Psoas muscle (tissue), 8 donors: Measurements from ENCODE around the gene OPA3. TPM values are rescaled to one million over a fixed set of nuclear protein-coding genes. Genes with fewer than 3 reads are reported as not detected.
A peak's percentile ranks its signal among the peaks of the same experiment; 100 is the strongest.

Source experiments
- ATAC-seq, 4 donors: fragments of 200-7000 bp; cut with Tn5 transposase; one replicate each; pipeline ENCODE4 v1.9.1; 2020; ENCODE audit warnings: moderate library complexity in 3 of 4, mild to moderate bottlenecking in 2 of 4
- DNase-seq, 2 donors: peaks; one replicate each; pipeline ENCODE4 v3.0.0-alpha.2; 2020
- H3K27ac ChIP-seq: fragments of 200-600 bp; one replicate; pipeline ENCODE4 v1.8.0; 2022
- H3K27me3 ChIP-seq, 3 donors: fragments of 200-600 bp in 1 of 3; one replicate each; pipeline versions ENCODE4 v1.6.1 to v1.8.0; 2013 to 2022; ENCODE audit warnings: low read length in 2 of 3, mild to moderate bottlenecking in 2 of 3, moderate library complexity in 1 of 3; ENCODE audit not compliant: insufficient read depth in 3 of 3
- H3K36me3 ChIP-seq, 2 donors: fragments of 200-600 bp in 1 of 2; one replicate each; pipeline versions ENCODE4 v1.6.1 to v1.8.0; 2013 to 2022; ENCODE audit warnings: low read depth in 1 of 2, mild to moderate bottlenecking in 1 of 2, moderate library complexity in 1 of 2; ENCODE audit not compliant: insufficient read depth in 1 of 2
- H3K4me1 ChIP-seq: fragments of 200-600 bp; one replicate; pipeline ENCODE4 v1.8.0; 2022
- H3K4me3 ChIP-seq: fragments of 200-600 bp; one replicate; pipeline ENCODE4 v1.8.0; 2022; ENCODE audit warnings: mild to moderate bottlenecking
- H3K9me3 ChIP-seq: fragments of 200-600 bp; one replicate; pipeline ENCODE4 v1.8.0; 2022
- WGBS, 3 donors: extraction: QIAGEN DNeasy Blood & Tissue Kit; methylation state at CpG; one replicate each; pipeline versions ENCODE4 v1.1.6 to v1.1.7; 2013; 5-methylcytosine and 5-hydroxymethylcytosine counted together
- intact Hi-C, 2 donors: fragments of 100-400 bp; cut with DNase I; formaldehyde crosslinking; loops; one replicate each; pipeline versions ENCODE4 v1.11.0 to v1.14.2; 2022
- polyA plus RNA-seq, 3 donors: library from polyadenylated mRNA; stranded (reverse); fragments of 200-250 nt; gene quantifications; one replicate each; pipeline ENCODE4 v1.2.3, GENCODE V29; 2013
- total RNA-seq, 4 donors: library from RNA; stranded (reverse); fragmentation: NEBNext Ultra II Directional in 2 of 4; extraction: Animal tissue kit (Norgen Biotek cat#: 25700) in 2 of 4; gene quantifications; one replicate each; pipeline versions ENCODE4 v1.2.1 to v1.2.4, GENCODE V29; 2021 to 2023
- TF ChIP-seq, protein P1 (sequence below): fragments of 200-600 bp; IDR thresholded peaks from one replicate; pipeline ENCODE4 v1.8.0; 2022; ENCODE audit warnings: antibody characterized with exemption
- donor health status: healthy with polysubstance abuse.
- donor health status: DM: no; HTN: no; CAD: no; lungs with moderate emphysema.
- donor health status: Bipolar disorder and iron deficiency.
- donor health status: healthy.
- donor health status: DM: yes; HTN: yes; CAD: no.
- donor health status: DM: no; HTN: no; CAD: no.
- donor health status: DM: no; HTN: no; CAD: no.
- donor health status: DM: yes; HTN: yes; CAD: no.

Gene OPA3
- total and polyA plus RNA-seq, 7 donors: 9.1 to 27.6 (median 15.8) TPM

DNA sequence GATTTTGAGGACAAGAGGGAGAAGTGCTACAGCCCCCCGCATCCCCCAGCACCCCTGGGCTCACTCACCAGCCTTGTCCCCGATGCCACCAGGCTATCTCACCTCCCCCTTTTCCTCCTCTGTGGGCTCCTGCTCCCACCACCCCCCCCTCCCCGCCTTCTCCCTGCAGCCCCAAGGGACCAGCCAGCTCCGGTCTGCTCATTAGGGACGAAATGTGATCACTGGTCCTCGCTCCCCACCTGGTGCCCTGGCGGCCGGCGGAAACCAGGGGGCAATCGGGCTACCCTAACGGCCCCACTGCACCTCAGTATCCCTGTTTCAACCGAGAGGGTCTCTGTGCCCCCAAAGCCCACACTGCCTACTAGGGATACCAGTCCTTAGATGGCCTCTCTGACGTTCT, 14.7 kb upstream of the OPA3 start:
- DNase-seq (no peak), ATAC-seq (peak in 1 of 4 donors; percentile 26)
- Histone ChIP-seq H3K9me3 (no peaks in the 10 kb centered on the region), H3K4me3 (peak overlapping the region; percentile 65), H3K36me3 (no peaks in the 10 kb centered on the region), H3K27ac (no peak overlapping the region), H3K27me3 (peaks cover 0 to 85% (median 29%) of the 10 kb centered on the region in 3 donors), H3K4me1 (peaks cover 7% of the 10 kb centered on the region)
- 4 to 11% (median 5%) methylated on average over 12 to 13 of the region's 13 CpGs for WGBS, 3 donors
- intact Hi-C loops: no loop called here
- TF ChIP-seq, protein P1, sequence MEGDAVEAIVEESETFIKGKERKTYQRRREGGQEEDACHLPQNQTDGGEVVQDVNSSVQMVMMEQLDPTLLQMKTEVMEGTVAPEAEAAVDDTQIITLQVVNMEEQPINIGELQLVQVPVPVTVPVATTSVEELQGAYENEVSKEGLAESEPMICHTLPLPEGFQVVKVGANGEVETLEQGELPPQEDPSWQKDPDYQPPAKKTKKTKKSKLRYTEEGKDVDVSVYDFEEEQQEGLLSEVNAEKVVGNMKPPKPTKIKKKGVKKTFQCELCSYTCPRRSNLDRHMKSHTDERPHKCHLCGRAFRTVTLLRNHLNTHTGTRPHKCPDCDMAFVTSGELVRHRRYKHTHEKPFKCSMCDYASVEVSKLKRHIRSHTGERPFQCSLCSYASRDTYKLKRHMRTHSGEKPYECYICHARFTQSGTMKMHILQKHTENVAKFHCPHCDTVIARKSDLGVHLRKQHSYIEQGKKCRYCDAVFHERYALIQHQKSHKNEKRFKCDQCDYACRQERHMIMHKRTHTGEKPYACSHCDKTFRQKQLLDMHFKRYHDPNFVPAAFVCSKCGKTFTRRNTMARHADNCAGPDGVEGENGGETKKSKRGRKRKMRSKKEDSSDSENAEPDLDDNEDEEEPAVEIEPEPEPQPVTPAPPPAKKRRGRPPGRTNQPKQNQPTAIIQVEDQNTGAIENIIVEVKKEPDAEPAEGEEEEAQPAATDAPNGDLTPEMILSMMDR: no peak

DNA sequence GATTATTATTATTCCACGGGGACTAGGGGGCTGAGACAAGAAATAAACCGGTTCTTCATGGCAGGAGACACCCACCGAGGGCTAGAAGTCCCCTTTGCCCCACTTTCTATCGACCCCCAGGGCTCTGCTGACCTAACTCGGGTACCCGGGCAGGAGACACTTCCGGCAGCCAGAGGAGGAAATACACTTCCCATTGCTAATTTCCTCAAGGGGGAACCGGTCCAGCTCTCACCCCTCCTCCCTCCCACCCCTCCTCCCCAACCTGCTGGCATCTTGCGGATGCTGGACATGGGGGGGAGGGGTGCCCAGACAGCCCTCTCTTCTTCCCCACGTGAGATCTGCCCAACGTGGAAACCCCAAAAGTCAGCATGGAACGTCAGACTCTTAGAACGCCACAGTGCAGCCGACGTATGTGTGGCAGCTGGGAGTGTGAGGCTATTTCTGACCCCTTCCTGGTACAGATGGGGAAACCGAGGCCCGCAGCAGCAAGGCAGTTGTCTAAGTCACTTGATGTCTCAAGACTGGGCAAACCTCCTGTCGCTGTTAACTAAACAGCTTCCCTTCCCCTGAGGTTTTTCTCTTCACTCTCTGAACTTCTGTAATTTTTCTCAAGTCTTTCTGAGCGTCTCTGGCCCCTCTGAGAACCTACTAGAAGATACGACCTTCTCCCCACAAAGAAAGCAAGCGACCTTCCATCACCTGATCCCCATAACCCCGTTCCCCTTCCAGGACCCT, 13.8 kb upstream of the OPA3 start:
- H3K4me1 ChIP-seq: peaks cover 7% of the 10 kb centered on the region
- 2 to 4% (median 4%) methylated on average over 22 of the region's 22 CpGs for WGBS, 3 donors
- intact Hi-C loops: no loop called here
- H3K27me3 ChIP-seq: peaks cover 0 to 82% (median 29%) of the 10 kb centered on the region in 3 donors
- H3K27ac ChIP-seq: peak overlapping the region; percentile 55
- no peaks in the 10 kb centered on the region for H3K36me3 ChIP-seq
- no peak for DNase-seq
- TF ChIP-seq, protein P1: no peak
- H3K4me3 ChIP-seq: peak overlapping the region; percentile 44
- H3K9me3 ChIP-seq: no peaks in the 10 kb centered on the region
- peak in 2 of 4 donors; percentile 24 to 41 for ATAC-seq

DNA sequence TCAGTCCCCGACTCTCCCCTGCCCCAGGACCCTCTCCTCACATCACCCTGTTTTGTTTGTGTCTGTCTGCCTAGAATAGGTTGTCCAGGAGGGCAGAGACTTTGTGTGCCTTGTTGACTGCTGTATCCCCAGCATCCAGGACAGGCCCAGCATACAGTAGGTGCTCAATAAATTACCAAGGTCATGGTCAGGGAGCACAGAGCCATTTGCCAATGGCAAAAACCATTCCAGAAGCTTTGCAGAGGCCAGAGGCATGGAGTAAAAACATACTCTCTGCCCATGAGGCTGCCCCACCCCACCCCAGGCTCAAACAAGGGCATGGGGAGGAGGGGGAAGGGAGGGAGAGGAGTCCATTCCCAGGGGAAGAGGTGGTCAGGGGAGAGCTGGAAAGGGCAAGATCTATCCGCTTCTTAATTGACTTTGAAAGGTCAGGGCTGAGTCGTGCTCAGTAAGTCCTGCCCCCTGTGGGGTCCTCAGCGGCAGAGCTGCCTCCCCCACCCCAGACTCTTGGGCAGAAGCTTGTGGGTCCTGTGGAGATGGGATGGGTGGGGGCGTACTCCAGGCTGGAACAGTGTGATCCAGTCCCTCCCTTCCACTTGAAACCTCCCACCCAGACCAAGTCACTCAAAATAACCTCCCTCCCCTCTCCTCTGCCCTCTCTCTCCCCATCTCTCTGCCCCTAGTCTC, 13.0 kb upstream of the OPA3 start:
- DNase-seq: no peak
- peaks cover 0 to 76% (median 29%) of the 10 kb centered on the region in 3 donors for H3K27me3 ChIP-seq
- H3K4me3 ChIP-seq: peak overlapping the region; percentile 44
- no peaks in the 10 kb centered on the region for H3K9me3 ChIP-seq
- TF ChIP-seq, protein P1: no peak
- intact Hi-C loops: no loop called here
- WGBS, 3 donors: 14 to 21% (median 14%) methylated on average over 5 of the region's 5 CpGs
- H3K27ac ChIP-seq: peak overlapping the region; percentile 55
- ATAC-seq: no peak
- no peaks in the 10 kb centered on the region for H3K36me3 ChIP-seq
- H3K4me1 ChIP-seq: peaks cover 7% of the 10 kb centered on the region

DNA sequence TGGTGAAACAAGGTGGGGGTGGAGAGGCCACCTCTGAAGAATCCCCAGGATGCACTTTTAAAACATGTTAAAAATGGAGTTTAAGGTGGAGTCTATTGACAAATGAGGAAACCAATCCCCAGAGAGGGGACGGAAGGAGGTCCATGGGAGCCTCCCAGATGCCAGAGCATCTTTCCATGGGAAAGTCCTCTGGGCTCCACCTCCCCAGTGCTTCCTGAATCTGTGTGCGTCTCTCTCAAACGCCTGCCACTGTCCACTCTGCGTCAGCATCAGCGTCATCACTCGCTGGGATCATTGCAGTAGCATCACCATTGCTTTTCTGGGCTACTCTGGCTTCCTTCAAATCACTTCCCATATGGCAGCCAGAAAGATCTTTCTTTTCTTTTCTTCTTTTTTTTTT, 11.2 kb upstream of the OPA3 start:
- Histone ChIP-seq H3K4me3 (no peak overlapping the region), H3K27me3 (peaks cover 0 to 75% (median 28%) of the 10 kb centered on the region in 3 donors), H3K9me3 (no peaks in the 10 kb centered on the region), H3K4me1 (peaks cover 7% of the 10 kb centered on the region), H3K36me3 (no peaks in the 10 kb centered on the region), H3K27ac (peak overlapping the region; percentile 9)
- intact Hi-C loops: no loop called here
- WGBS, 3 donors: 36 to 54% (median 36%) methylated on average over 6 of the region's 6 CpGs
- TF ChIP-seq, protein P1: no peak
- no peak for ATAC-seq
- DNase-seq: no peak
